ENCODE measurements around the gene IFI44.

The IFI44 gene, protein sequence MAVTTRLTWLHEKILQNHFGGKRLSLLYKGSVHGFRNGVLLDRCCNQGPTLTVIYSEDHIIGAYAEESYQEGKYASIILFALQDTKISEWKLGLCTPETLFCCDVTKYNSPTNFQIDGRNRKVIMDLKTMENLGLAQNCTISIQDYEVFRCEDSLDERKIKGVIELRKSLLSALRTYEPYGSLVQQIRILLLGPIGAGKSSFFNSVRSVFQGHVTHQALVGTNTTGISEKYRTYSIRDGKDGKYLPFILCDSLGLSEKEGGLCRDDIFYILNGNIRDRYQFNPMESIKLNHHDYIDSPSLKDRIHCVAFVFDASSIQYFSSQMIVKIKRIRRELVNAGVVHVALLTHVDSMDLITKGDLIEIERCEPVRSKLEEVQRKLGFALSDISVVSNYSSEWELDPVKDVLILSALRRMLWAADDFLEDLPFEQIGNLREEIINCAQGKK

GRCh38 chr1:78649628-78650027 is at the start of gene IFI44:
TSS of gene IFI44 (plus strand) at chr1:78649831. CDS start at chr1:78650196, 365 bp downstream.
- DNase-seq: peak; percentile 83

DNA sequence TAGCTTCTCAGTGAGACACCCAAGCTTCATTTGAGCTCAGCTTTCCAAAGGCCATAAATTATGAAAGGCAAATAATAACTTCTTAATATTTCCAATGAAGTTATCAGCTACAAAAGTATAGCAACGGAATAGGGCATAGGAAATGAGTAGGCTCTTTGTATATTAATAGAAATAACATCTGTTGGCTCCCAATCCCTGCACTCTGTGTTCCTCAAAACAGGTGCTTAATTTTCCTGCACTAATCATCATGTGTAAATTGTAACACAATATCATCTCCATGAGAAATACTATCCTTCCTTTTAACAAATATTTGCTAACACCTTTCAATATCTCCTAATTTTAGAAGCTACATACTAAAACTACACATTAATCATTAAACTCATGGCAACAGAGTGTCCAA is 48.6 kb upstream of the IFI44 start:
- no peak for DNase-seq

- DNase-seq: no peak
Measured at GRCh38 chr1:78603206-78603605, 46.4 kb upstream of the IFI44 start.

DNA sequence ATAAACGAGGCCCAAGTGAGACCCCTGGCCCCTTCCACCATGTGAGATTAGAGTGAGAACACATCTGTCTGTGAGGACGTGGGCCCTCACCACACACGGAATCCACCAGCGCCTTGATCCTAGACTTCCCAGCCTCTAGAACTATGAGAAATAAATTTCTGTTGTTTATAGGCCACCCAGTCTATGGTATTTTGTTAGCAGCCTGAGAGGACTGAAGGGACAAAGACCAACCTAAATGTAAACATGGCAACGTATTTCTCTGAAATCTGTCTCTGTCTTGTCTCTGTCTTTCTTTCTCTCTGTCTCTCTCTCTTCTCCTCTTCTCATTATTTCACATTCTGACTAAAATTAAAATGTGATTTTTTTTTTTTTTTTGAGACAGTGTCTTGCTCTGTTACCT is 45.0 kb upstream of the IFI44 start:
- no peak for DNase-seq

DNA sequence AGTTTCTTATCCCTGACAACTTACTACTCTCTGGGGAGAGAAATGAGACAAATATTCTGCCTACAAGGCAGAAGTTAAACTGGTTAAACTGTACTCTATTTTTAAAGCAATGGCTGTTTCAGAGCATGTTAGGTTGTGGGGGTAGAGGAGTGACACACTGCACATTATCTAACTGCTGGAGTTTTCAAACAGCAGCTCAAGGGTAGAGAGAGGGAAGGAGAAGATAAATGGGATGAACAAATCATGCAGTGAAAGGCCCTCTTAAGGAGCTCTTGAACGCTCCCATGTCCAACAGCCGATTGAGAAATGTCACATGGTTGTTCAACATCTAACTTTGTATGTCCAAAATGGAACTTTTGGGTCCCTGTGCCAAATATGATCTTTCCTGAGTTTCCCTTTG is 43.4 kb upstream of the IFI44 start:
- no peak for DNase-seq

DNA sequence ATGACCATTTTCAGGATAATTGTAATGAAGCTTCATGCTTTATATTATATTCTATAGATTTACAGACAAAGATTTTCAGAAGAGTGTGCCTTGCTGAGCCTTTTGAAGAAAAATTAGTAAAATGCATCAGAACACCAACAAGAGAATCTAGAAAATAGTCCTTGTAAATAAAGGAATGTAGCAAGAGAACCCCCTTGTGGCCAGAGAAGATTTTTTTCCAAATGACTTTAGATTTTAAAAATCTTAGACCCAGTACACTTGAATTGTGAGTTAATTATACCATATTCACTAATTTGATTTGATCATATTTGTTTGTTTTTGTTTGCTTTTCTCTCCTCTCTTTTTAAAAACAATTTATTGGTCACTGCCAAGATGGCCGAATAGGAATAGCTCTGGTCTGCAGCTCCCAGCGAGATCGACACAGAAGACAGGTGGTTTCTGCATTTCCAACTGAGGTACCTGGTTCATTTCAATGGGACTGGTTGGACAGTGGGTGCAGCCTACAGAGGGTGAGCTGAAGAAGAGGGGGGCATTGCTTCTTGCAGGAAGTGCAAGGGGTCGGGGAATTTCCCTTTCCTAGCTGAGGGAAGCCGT is 42.2 kb upstream of the IFI44 start:
- no peak for DNase-seq

DNA sequence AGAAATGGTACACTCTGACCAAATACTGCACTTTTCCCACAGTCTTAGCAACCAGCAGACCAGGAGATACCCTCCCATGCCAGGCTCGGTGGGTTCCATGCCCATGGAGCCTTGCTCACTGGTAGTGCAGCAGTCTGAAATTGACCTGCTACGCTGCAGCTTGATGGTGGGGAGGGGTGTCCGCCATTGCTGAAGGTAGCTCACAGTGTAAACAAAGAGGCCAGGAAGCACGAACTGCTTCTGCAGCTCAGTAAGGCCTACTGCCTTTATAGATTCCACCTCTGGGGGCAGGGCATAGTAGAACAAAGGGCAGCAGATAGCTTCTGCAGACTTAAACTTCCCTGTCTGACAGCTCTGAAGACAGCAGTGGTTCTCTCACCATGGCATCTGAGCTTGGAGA is 41.7 kb upstream of the IFI44 start:
- no peak for DNase-seq

DNA sequence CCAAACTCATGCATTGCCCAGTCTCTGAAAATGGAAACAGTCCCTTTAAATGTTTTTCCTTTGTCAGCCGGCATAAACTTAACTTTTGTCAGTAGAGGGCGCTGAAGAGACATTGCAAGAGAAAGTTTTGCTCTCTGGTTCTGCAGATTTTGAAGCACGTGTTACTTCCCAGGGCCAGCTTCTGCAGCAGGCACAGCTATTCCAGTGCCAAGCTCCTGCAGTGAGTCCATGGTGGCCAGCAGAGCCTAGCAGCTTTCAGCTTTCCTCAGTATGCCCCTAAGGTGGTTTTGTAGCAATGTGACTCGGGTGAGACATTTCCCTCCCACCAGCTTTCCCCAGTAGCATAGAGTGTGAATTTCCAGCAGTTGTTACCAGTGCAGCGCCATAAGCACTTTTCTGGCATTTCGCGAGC is 32.0 kb upstream of the IFI44 start:
- peak; percentile 86 for DNase-seq

DNA sequence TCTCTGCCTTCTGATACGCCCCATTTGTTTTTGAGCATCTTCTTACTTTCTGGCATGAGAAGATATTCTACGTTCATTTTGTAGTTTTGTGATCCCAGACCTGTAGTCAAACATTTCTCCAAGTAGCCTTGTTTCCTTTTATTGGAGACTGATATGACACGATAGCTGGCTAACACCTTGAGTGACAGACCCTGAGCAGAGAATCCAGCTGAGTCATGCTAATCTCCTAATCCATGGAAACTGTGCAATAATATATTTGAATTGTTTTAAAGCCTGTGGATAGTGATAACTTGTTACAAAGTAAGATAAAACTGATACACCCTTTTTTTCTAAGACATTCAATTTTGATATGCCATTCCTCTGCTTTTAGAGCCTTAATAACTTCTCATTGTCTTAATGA is 30.6 kb upstream of the IFI44 start:
- no peak for DNase-seq

GRCh38 chr1:78619446-78619802 is 30.2 kb upstream of the IFI44 start:
- no peak for DNase-seq

GRCh38 chr1:78619803-78620579 is 29.6 kb upstream of the IFI44 start, which contains the start of gene IFI44L:
TSS of gene IFI44L (plus strand) at chr1:78620448. CDS start at chr1:78627916, 7,468 bp downstream.
- peak; percentile 72 for DNase-seq

DNA sequence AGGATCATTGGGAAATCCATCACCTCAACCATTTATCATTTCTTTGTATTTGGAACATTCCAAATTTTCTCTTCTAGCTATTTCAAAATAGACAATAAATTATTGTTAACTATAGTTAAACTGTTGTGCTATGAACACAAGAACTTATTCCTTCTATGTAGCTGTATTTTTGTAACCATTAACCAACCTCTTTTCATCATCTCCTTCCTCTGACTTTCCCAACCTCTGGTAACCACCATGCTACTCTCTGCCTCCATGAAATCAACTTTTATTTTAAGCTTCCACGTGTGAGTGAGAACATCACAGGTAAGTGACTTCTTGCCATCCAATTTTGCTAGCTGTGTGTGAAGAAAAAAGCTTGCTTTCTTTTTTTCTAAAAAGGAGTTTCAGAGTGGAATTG is 29.0 kb upstream of the IFI44 start:
- no peak for DNase-seq

GRCh38 chr1:78622548-78622947 is 27.1 kb upstream of the IFI44 start:
- no peak for DNase-seq

- DNase-seq: no peak
Measured at GRCh38 chr1:78624035-78624434, 25.6 kb upstream of the IFI44 start.

- DNase-seq: no peak
Measured at GRCh38 chr1:78627321-78627720, 22.3 kb upstream of the IFI44 start.

GRCh38 chr1:78630600-78630999 is 19.0 kb upstream of the IFI44 start:
- DNase-seq: no peak

DNA sequence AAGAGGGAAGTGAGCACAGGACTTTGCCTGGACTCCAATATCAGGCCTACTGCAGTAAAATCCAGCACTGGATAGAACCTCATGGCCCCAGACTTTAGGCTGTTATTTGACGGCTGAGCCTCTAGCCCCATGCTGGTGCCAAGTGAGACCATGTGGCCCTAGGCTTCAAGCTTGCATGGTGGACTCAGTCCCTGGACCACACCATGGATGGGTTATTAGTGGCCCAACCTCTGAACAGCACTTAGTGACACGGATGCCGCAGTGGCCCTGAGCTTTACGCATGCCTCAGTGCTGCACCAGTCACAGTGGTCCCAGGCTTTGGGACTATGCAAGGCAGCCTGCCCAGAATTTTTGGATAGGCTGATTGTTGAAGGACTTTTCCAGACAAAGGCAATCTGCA is 16.4 kb upstream of the IFI44 start:
- no peak for DNase-seq

DNA sequence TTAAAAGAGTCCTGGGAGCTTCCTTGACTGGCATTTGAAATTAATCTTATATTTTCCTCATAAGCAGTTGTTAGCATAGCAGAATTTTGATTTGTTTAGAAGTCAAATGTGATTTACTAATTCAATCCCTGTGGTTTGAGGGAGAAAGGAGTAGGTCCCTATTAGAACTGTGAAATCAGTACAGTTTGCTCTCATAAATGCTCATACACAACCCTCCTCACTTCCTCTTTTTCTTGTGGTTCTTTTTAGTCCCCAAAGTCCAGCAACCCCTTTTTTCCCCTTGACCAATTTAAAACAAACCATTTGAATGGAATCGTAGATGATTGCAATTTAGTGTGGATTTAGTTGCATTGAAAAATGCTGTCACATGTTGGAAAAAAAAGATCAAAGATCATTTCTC is 9.2 kb upstream of the IFI44 start:
- DNase-seq: no peak

- no peak for DNase-seq
Measured at GRCh38 chr1:78641558-78641957, 8.1 kb upstream of the IFI44 start.

DNA sequence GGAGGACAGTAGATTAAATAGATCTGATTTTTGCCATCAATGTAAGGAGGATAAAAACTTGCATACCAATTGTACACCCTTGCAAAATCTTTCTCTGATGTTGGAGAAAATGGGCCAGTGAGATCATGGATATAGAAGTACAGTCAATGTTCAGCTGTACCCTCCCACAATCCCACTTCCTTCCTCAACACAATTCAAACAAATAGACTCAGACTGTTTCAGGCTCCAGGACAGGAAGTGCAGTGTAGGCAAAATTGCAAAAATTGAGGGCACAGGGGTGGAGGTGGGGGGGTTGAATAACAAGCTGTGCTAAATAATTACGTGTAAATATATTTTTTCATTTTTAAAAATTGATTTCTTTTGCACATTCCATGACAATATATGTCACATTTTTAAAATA is 3.9 kb upstream of the IFI44 start:
- peak; percentile 55 for DNase-seq

DNA sequence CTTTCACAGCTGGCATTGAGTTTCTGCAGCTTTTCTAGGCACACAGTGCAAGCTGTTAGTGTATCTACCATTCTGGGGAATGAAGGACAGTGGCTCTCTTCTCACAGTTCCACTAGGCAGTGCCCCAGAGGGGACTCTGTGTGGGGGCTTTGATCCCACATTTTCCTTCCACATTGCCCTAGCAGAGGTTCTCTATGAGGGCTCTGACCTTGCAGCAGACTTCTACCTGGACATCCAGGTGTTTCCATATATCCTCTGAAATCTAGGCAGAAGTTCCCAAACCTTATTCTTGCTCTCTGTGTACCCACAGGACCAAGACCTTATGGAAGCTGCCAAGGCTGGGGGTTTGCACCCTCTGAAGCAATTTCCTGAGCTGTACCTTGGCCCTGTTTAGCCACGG is 2.4 kb upstream of the IFI44 start:
- no peak for DNase-seq

DNA sequence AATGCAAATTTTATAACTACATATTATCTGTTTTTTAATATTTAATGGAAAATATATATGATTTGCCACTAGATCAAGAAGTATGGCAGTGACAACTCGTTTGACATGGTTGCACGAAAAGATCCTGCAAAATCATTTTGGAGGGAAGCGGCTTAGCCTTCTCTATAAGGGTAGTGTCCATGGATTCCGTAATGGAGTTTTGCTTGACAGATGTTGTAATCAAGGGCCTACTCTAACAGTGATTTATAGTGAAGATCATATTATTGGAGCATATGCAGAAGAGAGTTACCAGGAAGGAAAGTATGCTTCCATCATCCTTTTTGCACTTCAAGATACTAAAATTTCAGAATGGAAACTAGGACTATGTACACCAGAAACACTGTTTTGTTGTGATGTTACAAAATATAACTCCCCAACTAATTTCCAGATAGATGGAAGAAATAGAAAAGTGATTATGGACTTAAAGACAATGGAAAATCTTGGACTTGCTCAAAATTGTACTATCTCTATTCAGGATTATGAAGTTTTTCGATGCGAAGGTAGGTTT is 556 bp downstream of the IFI44 start:
- DNase-seq: no peak

DNA sequence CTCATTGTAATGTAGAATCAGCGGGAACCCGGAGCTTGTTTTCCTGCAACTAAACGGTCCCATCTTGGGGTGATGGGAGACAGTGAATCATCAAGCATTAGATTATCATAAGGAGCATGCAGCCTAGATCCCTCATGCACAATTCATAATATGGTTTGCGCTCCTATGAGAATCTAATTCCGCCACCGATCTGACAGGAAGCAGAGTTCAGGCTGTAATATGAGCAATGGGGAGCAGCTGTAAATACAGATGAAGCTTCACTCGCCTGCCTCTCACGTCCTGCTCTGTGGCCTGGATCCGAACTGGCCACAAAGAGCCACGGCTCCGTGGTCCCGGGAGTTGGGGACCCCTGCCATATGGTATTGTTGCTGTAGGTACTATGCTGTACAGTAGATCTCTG is 1.6 kb downstream of the IFI44 start:
- peak; percentile 49 for DNase-seq

Measured in CD4-positive, alpha-beta T cell treated with Interleukin-17A for 1 hour (primary cell).